Astrocyte of the spinal cord (primary cell): ENCODE data around the gene FTSJ3.
"Not testable (repeated sequence)": the region's sequence is repeated elsewhere in the genome, so short reads cannot be mapped to it uniquely, and the experiment has no call there.

Source experiments
- DNase-seq: peaks from one replicate; pipeline ENCODE4 v3.0.0; 2011; ENCODE audit warnings: low read depth, low spot score
- H3K4me3 ChIP-seq: 2 replicates; pipeline ENCODE4 v1.5.1; 2011; ENCODE audit warnings: low read depth, mild to moderate bottlenecking, low read length, moderate library complexity
- in situ Hi-C: cut with HindIII; loops from 2 replicates; pipeline ENCODE4 v1.10.0; 2017; ENCODE audit warnings: low sequenced_read_pairs
- TF ChIP-seq, protein P1 (sequence below): IDR thresholded peaks from 2 replicates; pipeline ENCODE4 v1.5.1; 2012; ENCODE audit warnings: low read depth, mild to moderate bottlenecking, low read length, inconsistent platforms

Gene FTSJ3

DNA sequence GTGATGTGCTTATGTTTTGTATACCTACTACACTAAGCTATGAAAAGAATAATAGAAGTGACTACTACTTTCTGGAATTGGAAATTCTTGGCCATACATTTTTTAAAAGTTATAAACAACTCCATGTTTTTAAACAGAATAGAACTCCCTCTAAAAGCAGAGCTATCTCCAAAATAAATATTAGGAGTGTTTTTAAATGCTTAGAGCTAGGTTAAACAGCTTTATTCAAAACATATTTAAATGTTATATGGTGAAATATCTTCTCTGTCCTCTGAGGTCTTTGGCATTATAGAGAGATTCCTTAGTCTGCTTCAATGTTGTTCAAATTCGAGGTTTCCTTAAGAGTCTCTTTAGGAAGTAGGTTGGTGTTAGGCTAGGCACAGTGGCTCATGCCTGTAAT lies 23.1 kb downstream of the FTSJ3 start:
- TF ChIP-seq, protein P1, sequence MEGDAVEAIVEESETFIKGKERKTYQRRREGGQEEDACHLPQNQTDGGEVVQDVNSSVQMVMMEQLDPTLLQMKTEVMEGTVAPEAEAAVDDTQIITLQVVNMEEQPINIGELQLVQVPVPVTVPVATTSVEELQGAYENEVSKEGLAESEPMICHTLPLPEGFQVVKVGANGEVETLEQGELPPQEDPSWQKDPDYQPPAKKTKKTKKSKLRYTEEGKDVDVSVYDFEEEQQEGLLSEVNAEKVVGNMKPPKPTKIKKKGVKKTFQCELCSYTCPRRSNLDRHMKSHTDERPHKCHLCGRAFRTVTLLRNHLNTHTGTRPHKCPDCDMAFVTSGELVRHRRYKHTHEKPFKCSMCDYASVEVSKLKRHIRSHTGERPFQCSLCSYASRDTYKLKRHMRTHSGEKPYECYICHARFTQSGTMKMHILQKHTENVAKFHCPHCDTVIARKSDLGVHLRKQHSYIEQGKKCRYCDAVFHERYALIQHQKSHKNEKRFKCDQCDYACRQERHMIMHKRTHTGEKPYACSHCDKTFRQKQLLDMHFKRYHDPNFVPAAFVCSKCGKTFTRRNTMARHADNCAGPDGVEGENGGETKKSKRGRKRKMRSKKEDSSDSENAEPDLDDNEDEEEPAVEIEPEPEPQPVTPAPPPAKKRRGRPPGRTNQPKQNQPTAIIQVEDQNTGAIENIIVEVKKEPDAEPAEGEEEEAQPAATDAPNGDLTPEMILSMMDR, result no peak
- in situ Hi-C loops, result no loop called here
- H3K4me3 ChIP-seq, result no peak overlapping the region
- DNase-seq, result no peak

DNA sequence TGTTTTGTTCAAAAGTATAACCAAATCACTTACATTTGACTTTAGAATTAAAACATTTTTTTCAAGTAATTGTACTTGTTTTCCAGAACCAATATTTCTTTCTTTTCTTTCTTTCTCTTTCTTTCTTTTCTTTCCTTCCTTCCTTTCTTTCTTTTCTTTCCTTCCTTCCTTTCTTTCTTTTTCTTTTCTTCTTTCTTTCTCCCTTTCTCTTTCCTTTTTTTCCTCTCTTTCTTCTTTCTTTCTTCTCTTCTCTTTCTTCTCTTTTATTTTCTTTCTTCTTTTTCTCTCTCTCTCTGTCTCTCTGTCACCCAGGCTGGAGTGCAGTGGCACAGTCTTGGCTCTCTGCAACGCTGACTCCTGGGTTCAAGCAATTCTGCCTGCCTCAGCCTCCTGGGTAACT lies 26.7 kb downstream of the FTSJ3 start:
- no peak overlapping the region for H3K4me3 ChIP-seq
- TF ChIP-seq, protein P1, result no peak
- DNase-seq, result no peak
- in situ Hi-C loops, result no loop called here

DNA sequence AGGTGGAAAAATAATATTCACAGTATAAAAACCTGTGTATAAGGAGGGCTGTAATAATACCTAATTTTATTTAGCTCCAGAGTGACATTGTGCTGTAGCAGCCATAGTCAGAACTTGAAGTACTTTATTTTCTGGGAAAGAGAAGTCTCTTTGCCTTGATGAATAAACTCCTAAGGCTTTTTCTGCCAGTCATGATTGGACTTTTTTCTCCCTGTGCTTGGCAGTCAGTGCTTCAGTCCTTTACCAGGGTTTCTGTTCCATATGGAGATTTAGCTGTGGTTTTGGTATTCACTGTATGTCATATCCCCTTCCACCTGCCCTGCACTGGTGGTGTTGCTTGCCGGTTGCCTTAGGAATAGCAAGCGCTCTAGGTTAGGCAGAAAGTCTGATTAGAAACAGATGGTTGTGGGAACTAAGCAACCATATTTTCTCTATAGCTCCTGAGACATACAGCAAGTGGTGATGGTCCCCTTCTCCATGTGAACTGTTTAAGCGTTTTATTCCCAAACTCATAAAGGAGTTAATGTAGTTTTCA lies 28.8 kb downstream of the FTSJ3 start:
- no peak overlapping the region for H3K4me3 ChIP-seq
- DNase-seq, result no peak
- TF ChIP-seq, protein P1, result no peak
- in situ Hi-C loops, result no loop called here

DNA sequence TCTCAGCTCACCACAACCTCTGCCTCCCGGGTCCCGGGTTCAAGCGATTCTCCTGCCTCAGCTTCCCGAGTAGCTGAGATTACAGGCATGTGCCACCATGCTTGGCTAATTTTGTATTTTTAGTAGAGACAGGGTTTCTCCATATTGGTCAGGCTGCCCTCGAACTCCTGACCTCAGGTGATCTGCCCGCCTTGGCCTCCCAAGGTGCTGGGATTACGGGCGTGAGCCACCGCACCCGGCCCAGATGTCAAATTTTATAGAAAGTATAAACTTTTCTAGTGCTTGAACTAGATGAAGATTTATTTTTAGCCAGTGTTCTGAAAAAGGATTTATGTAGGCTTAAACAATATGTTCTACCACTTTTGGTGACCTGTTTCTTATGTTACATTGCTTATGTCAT lies 31.1 kb downstream of the FTSJ3 start:
- H3K4me3 ChIP-seq, result not testable (repeated sequence)

DNA sequence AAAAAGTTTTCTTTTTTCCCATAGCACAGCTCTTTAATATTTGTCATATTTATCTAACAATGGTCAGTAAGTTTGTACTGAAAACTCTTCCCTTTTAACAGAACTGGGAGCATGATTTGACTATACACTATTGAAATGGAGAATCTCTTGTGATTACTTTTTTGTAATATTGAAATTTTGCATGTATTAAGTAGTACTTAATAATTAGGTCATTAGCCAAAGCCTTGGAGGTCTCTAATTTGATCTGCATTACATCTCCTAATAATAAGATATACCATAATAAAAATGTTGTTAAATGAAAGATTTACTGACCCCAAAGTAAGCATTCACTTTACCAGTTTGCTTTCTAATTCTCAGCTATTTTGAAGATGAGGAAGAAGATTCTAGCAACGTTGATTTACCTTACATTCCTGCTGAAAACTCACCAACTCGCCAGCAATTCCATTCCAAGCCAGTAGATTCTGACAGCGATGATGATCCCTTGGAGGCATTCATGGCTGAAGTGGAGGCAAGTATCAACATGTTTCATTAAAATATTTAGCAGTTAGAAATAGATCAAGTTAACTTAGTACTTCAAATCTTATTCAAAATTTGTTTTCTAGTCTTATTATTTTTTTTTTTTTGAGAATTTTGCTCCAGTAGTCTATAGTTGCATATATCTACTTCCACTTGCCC lies 35.3 kb downstream of the FTSJ3 start:
- in situ Hi-C loops, result no loop called here
- no peak overlapping the region for H3K4me3 ChIP-seq
- TF ChIP-seq, protein P1, result no peak
- DNase-seq, result no peak

More for the DNA sequence above, 31.1 kb downstream of the FTSJ3 start:
- DNase-seq, in situ Hi-C loops: not testable (repeated sequence)

DNA sequence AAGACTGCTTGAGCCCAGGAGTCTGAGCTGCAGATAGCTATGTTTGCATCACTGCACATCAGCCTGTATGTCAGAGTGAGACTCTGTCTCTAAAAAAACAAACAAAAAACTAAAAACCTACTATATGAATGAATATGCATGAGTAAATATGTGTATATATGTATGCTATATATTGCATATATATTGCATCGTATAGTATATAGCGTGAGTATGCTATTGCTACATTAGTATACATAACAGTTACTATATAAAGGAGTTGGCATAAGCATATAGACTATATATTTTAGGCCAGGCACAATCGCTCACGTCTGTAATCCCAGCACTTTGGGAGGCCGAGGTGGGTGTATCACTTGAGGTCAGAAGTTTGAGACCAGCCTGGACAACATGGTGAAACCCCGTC lies 37.4 kb downstream of the FTSJ3 start:
- in situ Hi-C loops, result no loop called here
- TF ChIP-seq, protein P1, result no peak
- no peak overlapping the region for H3K4me3 ChIP-seq
- DNase-seq, result no peak

DNA sequence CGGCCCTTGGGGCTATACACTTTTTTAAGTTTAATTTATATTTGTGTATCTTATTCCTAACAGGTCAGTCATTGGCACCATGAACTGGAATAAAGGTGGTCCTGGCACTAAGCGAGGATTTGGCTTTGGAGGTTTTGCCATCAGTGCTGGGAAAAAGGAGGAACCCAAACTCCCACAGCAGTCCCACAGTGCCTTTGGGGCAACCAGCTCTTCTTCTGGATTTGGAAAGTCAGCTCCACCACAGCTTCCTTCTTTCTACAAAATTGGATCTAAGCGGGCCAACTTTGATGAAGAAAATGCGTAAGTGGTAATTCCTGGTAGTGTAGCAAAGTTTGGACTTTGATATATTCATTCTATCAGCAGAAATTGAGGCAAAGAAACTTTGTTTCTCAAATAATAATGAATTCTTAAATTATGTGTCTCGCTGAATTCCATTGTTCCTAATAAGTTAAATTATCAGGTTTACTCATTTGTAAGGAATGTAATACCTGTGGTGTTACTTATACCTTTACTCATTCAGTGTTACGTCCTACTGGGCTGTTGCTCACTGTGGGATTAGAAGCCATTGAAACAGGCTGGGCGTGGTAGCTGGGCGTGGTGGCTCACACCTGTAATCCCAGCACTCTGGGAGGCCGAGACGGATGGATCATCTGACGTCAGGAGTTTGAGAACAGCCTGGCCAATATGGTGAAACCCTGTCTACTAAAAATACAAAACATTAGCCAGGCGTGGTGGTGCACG lies 40.3 kb downstream of the FTSJ3 start:
- no peak overlapping the region for H3K4me3 ChIP-seq

More for the DNA sequence above, 40.3 kb downstream of the FTSJ3 start:
- in situ Hi-C loops, result no loop called here
- TF ChIP-seq, protein P1, result no peak
- DNase-seq, result no peak
